Panc1 (cell line): ENCODE data around the gene TBC1D10A.

Source experiments
- CTCF ChIP-seq: fragments of 450-650 bp; IDR thresholded peaks from 2 replicates; pipeline ENCODE4 v1.5.1; 2017; ENCODE audit warnings: mild to moderate bottlenecking
- SIN3A ChIP-seq: IDR thresholded peaks from 2 replicates; pipeline ENCODE4 v1.6.1; 2012; ENCODE audit warnings: low read depth, mild to moderate bottlenecking, low read length, moderate library complexity, borderline replicate concordance; ENCODE audit not compliant: insufficient read depth

- TF ChIP-seq CTCF (no peak), SIN3A (no peak)
Measured at GRCh38 chr22:30296324-30296723, 30.4 kb downstream of the TBC1D10A start.
